Measurements from ENCODE around the gene GADL1. TPM values are rescaled to one million over a fixed set of nuclear protein-coding genes. Genes with fewer than 3 reads are reported as not detected.

GADL1 gene
- total RNA-seq, 1 experiment from 2014 or later = not detected

DNA sequence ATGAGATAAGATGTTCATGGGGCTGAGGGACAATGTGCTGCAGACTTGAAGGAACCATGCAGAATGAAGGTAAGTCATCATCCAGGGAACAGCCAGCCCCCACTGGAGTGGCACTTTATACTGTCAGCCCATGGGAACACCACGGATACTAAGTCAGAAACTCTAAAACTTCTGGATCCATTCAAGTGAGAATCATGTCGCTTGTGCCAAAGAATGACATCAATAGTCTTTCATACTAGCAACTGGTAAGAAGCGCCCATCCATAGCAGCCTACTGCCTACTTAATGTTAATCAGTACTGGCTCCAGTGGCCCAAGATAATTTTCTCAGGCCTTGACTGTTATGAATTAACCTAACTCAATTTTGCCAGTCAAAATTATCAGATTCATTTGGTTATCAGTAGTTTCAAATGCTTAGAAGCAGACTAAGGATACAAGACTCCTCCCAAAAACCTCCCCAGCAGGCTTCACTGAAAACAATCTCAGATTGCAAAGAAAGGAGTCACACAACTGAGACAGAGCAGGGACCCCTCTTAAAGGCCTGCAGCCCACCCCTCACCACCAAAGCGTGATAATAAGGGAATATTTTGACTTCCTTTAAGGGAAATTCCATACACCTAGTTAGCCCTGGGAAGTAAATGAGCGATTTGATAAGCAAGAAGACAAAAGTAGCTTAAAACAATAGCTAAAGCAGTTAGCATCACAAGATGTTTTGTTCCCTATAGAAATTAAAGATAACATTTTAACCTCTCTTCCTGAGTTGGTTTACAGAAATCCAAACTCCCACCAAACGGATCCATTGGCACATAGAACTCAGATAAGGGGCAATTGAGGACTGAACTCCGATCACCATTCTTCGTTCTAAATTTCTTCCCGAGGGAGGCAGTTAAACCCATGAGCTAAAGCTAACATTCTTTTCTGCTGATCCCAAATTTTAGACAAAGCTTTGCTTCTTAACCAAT, 189.2 kb downstream of the GADL1 start:
- H3K36me3 ChIP-seq (ENCODE audit: control insufficient read depth in 1 of 2, insufficient read depth in 2 of 2, low read length in 2 of 2) = no peaks in the 10 kb centered on the region
- H2AFZ ChIP-seq (ENCODE audit: low read depth, low read length, poor library complexity, severe bottlenecking) = no peak overlapping the region
- ChIA-PET POLR2A (no interaction called here), RAD21 (ENCODE audit: low non-redundant PET in 1 of 2, low total read pairs in 2 of 2, uncharacterized antibody in 2 of 2, unreplicated experiment in 2 of 2) (no interaction called here), CTCF (interaction anchor here (1.0 kb wide), 1 partner anchor 693 kb away, joined by 3 read pairs; no protein-coding TSS in a partner anchor)
- intact Hi-C loops (cut with micrococcal nuclease) = no loop called here
- no peak for ATAC-seq
- H3K4me2 ChIP-seq (ENCODE audit: low read length) = no peak overlapping the region
- H3K4me3 ChIP-seq (replicated peaks in 1 of 2; ENCODE audit: low read depth in 1 of 2, low read length in 2 of 2) = no peak overlapping the region
- BruUV-seq (replicated peaks) = no TSS peak
- no peak for DNase-seq (ENCODE audit: low read depth, low spot score)
- H3K9me2 ChIP-seq (ENCODE audit: insufficient read depth) = no peaks in the 10 kb centered on the region
- no peak overlapping the region for H3K9ac ChIP-seq (ENCODE audit: low read length)
- H3K4me1 ChIP-seq (ENCODE audit: control insufficient read depth in 1 of 2, insufficient read depth in 2 of 2, low read length in 2 of 2) = peaks cover 0 to 5% of the 10 kb centered on the region in 2 experiments; a peak in 1 of 4 replicates
- no peak overlapping the region for H3K27ac ChIP-seq (ENCODE audit: low read depth, low read length)
- H3K27me3 ChIP-seq (ENCODE audit: insufficient read depth, low read length) = no peaks in the 10 kb centered on the region
- TF ChIP-seq CEBPB (IDR thresholded peaks at IDR 0.05; ENCODE audit: low read depth) (no peak), POLR2A (IDR thresholded peaks at IDR 0.05; ENCODE audit: borderline replicate concordance, extremely low read depth, insufficient read depth, insufficient read length) (no peak), EZH2 (IDR thresholded peaks at IDR 0.05) (no peak), EZH2phosphoT487 (IDR thresholded peaks at IDR 0.05; ENCODE audit: borderline replicate concordance) (no peak), SIN3A (IDR thresholded peaks at IDR 0.05; ENCODE audit: low read depth) (no peak)
- H4K20me1 ChIP-seq (ENCODE audit: insufficient read depth) = no peaks in the 10 kb centered on the region
- no peaks in the 10 kb centered on the region for H3K79me2 ChIP-seq (ENCODE audit: insufficient read depth, low read length)
- no peaks in the 10 kb centered on the region for H3K9me3 ChIP-seq (ENCODE audit: control insufficient read depth in 1 of 2, insufficient read depth in 1 of 2, low read depth in 1 of 2, low read length in 2 of 2)

- DNase-seq (ENCODE audit: low read depth, low spot score) (no peak), ATAC-seq (no peak)
- intact Hi-C loops (cut with micrococcal nuclease) = no loop called here
- no peaks in the 10 kb centered on the region for H3K79me2 ChIP-seq (ENCODE audit: insufficient read depth, low read length)
- ChIA-PET POLR2A (no interaction called here), RAD21 (ENCODE audit: low non-redundant PET in 1 of 2, low total read pairs in 2 of 2, uncharacterized antibody in 2 of 2, unreplicated experiment in 2 of 2) (no interaction called here), CTCF (interaction anchor here (1.0 kb wide), 1 partner anchor 9 kb away, joined by 3 read pairs; no protein-coding TSS in a partner anchor)
- no peak overlapping the region for H3K4me3 ChIP-seq (replicated peaks in 1 of 2; ENCODE audit: low read depth in 1 of 2, low read length in 2 of 2)
- no peaks in the 10 kb centered on the region for H3K9me3 ChIP-seq (ENCODE audit: control insufficient read depth in 1 of 2, insufficient read depth in 1 of 2, low read depth in 1 of 2, low read length in 2 of 2)
- no peaks in the 10 kb centered on the region for H3K9me2 ChIP-seq (ENCODE audit: insufficient read depth)
- no peaks in the 10 kb centered on the region for H3K27me3 ChIP-seq (ENCODE audit: insufficient read depth, low read length)
- no TSS peak for BruUV-seq (replicated peaks)
- H4K20me1 ChIP-seq (ENCODE audit: insufficient read depth) = no peaks in the 10 kb centered on the region; the same call in 1 of the 2 replicates
- H3K9ac ChIP-seq (ENCODE audit: low read length) = no peak overlapping the region
- no peak overlapping the region for H3K27ac ChIP-seq (ENCODE audit: low read depth, low read length)
- H3K4me2 ChIP-seq (ENCODE audit: low read length) = no peak overlapping the region
- no peak overlapping the region for H2AFZ ChIP-seq (ENCODE audit: low read depth, low read length, poor library complexity, severe bottlenecking)
- H3K36me3 ChIP-seq (ENCODE audit: control insufficient read depth in 1 of 2, insufficient read depth in 2 of 2, low read length in 2 of 2) = peaks cover 0 to 3% of the 10 kb centered on the region in 2 experiments; a peak in 2 of 4 replicates
- TF ChIP-seq POLR2AphosphoS5 (IDR thresholded peaks at IDR 0.05; ENCODE audit: low read depth, low read length) (no peak), TCF7L2 (IDR thresholded peaks at IDR 0.05; ENCODE audit: borderline replicate concordance, extremely low read depth, insufficient read depth, insufficient read length) (no peak), YY1 (IDR thresholded peaks at IDR 0.05; ENCODE audit: extremely low read depth, insufficient replicate concordance, low read depth, low read length) (no peak), SP1 (IDR thresholded peaks at IDR 0.05; ENCODE audit: low read depth) (no peak), RAD21 (IDR thresholded peaks at IDR 0.05; ENCODE audit: low read depth) (no peak), ZFX (IDR thresholded peaks at IDR 0.05) (no peak), CEBPB (IDR thresholded peaks at IDR 0.05; ENCODE audit: low read depth) (no peak), EZH2phosphoT487 (IDR thresholded peaks at IDR 0.05; ENCODE audit: borderline replicate concordance) (no peak)
- TF ChIP-seq, protein P1, sequence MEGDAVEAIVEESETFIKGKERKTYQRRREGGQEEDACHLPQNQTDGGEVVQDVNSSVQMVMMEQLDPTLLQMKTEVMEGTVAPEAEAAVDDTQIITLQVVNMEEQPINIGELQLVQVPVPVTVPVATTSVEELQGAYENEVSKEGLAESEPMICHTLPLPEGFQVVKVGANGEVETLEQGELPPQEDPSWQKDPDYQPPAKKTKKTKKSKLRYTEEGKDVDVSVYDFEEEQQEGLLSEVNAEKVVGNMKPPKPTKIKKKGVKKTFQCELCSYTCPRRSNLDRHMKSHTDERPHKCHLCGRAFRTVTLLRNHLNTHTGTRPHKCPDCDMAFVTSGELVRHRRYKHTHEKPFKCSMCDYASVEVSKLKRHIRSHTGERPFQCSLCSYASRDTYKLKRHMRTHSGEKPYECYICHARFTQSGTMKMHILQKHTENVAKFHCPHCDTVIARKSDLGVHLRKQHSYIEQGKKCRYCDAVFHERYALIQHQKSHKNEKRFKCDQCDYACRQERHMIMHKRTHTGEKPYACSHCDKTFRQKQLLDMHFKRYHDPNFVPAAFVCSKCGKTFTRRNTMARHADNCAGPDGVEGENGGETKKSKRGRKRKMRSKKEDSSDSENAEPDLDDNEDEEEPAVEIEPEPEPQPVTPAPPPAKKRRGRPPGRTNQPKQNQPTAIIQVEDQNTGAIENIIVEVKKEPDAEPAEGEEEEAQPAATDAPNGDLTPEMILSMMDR (IDR thresholded peaks at IDR 0.05 in 2 of 3, conservative IDR thresholded peaks at IDR 0.05 in 1 of 3; ENCODE audit: borderline replicate concordance in 1 of 3, insufficient read depth in 1 of 3, low read depth in 2 of 3, low read length in 2 of 3) = no peak
- no peaks in the 10 kb centered on the region for H3K4me1 ChIP-seq (ENCODE audit: control insufficient read depth in 1 of 2, insufficient read depth in 2 of 2, low read length in 2 of 2)
These were observed 191.5 kb downstream of the GADL1 start for GRCh38 chr3:30702828-30703397.
